ENCODE data around the gene SHROOM3.
"Not testable (repeated sequence)": the region's sequence is repeated elsewhere in the genome, so short reads cannot be mapped to it uniquely, and the experiment has no call there.

SHROOM3 gene

DNA sequence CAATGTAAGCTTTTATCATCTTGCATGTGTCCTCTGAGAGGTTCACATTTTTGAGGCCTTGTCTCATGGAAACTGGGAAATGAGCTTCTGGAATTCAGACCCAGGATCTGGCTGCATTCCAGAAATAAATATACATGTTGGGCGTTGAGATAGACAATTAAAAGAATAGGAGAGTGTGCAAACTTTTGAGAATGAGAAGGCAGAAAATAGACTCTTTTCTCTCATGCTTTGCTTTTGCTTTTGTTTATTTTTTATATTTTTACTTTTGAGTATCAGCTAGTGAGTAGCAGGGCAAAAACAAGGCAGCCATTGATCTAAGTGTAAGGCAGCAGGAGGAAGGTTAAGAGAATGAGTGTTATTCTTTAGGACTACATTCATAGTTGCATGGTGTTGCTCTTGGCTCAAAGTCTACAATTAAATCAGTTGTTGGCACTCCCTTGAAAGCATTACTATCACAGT is 12.4 kb downstream of the SHROOM3 start:
- DNase-seq = no peak

DNA sequence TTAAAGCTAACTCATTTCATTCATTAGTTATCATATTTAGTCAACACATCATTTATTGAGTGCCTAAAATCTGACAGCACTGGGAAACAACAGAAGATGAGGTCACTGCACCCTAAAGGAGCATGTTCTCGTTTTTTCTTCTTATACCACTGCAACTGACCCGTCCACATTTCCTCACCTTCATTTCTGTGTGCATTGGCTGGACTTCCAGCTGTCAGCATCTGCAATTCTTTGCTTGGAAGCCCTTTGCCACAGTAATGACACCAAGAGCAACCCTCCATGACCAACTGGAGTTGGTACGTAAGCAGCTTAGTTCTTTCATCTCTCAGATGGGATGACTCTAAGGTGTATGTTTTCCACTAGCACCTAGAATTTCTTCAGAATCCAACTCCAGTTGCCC is 13.2 kb downstream of the SHROOM3 start:
- no peak for DNase-seq

DNA sequence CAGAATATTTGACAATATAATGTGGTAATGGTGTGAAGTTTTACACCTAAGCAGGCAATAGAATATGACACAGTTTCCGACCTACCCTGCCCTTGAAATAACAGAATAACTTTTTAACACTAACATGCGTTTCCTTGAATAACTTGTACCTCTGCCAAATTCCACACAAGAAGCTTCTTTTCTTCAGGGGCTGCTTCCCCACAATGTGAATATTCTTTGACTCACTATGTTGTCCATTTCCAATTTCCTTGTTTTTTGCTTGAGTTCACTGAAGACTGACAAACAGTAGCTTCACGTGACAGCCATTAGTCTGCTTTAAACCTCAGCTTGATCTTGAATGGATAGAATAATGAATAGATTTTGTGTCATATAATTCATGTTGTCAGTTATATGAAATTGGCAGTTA is 14.3 kb downstream of the SHROOM3 start:
- DNase-seq = no peak

DNA sequence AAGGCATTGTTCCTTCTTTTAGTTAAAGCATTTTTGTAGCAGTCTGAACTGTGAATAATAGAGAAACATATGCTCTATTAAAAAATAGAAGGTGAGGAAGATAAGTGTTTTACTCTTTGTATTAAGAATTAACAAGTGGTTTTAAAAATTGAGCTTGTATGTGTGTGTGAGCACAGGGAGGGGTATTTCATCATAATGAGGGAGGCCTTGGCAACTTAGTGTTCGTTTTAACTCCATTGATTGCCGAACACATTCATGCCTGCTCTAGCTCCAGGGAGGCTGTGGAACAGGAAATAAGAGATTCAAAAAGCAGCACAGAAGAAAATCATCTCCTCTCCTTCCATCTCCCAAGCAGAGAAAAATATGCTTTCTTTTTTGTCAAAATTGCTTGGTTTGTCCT is 14.8 kb downstream of the SHROOM3 start:
- no peak for DNase-seq

DNA sequence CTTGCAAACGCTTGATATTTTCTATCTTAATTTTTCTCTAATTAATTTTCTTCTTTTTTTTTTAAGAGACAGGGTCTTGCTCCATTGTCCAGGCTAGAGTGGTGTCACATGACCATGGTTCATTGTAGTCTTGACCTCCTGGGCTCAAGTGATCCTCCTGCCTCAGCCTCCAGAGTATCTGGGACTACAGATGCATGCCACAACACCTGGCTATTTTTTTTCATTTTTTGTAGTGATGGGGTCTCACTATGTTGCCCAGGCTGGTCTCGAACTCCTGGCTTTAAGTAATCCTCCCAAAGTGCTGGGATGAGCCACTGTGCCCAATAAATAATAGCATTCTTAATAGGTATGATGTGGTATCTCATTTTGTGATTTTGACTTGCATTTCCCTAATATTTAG is 18.2 kb downstream of the SHROOM3 start:
- DNase-seq = no peak

DNA sequence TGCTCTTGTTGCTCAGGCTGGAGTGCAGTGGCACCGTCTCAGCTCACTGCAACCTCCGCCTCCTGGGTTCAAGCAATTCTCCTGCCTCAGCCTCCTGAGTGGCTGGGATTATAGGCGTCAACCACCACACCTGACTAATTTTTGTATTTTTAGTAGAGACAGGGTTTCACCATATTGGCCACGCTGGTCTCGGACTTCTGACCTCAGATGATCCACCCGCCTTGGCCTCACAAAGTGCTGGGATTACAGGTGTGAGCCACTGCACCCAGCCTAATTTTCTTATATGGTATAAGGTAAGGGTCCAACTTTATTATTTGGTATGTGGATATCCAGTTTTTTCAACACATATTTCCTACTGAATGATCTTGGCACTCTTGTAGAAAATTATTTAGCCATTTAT is 19.0 kb downstream of the SHROOM3 start:
- not testable (repeated sequence) for DNase-seq

DNA sequence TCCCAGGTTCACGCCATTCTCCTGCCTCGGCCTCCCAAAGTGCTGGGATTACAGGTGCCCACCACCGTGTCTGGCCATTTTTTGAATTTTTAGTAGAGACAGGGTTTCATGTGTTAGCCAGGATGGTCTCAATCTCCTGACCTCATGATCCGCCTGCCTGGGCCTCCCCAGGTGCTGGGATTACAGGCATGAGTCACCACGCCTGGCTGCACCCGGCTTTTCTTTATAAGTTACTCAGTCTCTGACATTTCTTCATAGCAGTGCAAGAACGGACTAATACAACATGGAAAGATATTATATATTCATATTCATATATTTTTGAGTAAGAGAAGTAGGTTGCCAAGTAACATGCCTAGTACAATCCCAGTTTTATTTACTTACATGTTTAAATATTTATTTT is 22.9 kb downstream of the SHROOM3 start:
- DNase-seq = no peak

DNA sequence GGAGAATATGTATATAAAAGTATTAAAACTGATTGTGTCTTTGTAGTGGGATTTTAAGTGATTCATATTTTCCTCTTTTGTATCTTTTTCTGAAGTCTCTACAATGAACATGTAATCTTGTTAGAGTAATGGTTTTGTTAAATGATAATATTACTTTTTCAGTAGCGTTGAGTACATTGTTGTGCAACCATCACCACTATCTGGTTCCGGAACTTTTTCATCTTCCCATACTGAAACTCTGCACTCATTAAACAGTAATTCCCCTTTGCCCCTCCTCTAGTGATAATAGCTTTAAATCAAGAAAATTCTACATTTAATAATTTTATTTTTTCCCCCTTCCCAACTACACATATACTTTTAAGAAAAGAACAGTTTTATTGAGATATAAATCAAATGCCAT is 23.3 kb downstream of the SHROOM3 start:
- no peak for DNase-seq

DNA sequence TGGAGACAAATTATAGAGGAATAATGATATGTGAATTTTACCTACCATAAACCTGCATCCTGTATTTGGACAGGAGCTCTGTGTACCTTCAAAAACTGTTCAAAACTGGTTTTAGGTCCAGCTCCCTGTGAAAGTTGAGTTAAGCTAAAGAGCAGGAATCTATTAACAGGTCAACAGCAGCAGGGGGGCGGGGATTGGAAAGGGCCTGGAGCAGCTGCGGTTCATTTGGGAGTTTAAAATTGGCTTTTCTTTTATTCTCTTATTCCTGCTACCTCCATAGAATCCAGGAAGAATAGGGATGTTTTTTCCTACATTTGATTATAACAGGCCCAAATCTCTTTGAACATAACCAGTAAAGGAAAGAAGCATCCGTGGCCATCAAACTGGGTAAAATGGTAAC is 23.8 kb downstream of the SHROOM3 start:
- no peak for DNase-seq

DNA sequence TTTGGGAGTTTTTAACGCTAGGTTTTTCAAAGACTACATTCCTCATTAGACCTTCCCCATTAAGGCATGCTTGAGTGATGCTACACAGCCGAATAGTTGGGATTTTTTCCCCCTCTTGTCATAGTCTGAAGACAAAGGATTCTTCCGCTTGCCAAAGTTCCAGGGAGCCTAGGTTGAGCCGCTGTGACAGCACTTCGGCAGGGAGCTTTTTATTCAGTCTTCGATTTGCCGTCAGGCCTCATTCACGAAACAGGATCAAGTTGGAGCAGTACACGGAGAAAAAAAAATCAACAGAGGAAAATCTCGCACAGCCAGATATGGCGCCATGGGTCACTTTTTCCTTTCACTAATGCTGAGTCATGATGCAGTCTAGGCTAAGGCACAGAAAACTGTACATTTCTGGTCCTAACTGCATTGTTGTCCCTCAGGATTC is 24.3 kb downstream of the SHROOM3 start:
- no peak for DNase-seq

DNA sequence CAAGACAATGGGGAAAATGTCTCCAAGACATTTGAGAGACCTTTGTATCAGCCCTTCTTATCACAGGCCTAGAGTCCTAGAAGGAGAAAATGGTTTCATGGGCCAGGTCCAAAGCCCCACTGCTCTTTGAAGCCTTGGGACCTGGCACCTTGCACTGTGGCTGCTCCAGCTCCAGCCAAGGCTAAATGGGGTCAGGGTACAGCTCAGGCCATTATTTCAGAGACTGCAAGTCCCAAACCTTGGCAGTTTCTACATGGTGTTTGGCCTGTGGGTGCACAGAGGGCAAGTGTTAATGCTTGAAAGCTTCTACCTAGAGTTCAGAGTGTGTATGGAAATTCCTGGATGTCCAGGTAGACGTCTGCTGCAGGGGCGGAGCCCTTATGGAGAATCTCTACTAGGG is 28.5 kb downstream of the SHROOM3 start:
- no peak for DNase-seq

DNA sequence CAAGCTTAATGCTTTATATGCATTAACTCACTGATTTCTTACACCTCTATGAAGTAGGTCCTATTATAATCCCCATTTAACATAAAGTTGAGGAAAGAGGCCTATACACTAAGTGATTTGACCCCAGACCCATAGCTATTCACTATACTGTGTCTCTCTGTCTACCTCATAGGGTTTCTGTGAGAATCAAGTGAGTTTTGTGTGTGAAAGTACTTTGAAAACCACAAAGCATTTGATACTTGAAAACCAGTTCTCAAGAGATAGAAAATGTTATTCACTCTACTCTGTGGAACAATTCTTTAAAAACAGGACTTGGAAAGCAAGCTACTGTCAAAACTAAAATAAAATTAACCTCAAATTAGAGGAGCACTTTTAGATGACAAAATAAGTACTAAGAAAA is 35.0 kb downstream of the SHROOM3 start:
- no peak for DNase-seq

DNA sequence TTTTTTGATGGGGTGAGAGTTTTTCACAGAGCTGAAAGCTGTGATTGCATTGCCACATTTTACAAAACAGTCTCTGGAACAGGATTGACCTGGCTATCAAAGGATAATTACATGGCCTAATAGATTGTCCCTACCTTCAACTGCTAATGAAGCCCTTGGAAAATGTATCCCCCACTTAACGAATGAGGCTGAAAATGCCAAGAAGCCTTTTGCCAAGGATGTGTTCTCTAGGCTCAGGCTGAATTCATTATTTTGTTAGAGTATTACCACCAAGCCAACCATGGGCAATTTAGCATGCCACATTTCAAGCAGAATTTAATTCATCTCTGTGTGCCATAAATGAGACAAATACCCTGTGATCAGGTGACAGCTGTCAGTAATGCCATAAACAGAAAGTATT is 35.5 kb downstream of the SHROOM3 start:
- no peak for DNase-seq

DNA sequence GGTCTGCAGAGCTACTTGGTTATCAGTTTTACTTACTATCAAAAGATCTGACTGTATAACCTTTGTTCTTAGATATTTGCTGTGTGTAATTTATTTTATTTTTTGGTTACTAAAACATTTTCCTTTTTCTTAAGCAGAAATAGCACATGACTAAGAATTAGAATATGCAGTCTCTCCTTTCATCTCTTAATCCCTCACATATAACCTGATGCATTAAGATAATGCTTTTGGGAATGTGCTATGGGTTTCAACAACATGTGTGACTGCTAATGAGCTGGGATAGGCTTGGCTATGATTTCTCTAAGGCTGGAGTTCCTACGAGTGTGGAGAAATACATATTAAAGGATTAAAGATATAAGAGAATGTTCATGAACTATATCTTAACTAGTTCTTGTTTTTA is 41.5 kb downstream of the SHROOM3 start:
- no peak for DNase-seq

DNA sequence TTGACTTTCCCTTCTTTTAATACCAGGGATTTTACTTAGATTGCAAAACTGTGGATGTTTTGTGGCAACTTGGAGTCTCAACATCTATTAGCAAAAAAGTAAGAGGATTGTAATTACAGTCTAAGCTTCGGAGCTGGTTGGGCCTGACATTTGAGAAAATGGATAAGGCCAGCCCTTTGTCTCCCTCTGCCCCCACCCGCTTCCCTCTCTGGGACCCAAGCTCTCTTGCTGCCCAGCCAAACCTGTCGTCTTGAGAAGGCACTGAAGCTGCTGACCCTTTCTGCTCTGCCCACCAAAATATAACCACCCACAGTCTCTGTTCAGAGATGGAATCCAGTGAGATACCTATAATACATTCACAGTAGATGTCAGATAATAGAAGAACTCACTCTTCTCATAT is 49.6 kb downstream of the SHROOM3 start:
- no peak for DNase-seq

DNA sequence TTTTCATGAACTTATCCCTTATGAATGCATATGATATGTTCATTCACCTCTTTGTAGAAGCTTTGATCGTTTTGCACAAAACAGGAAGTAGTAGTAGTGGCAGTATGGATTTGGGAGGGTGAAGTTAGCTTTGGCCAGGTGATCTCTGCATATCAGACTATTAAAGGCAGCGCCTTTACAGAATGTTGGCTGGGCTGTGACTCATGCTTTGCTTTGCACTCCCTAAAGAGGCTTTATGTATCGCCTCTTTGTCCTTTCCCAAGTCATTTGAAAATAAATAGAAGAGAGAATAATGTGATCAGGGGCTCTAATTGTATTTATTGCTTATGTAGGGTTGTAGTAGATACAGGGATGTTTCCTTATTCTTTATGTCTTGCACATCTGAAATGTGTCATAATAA is 50.4 kb downstream of the SHROOM3 start:
- no peak for DNase-seq

DNA sequence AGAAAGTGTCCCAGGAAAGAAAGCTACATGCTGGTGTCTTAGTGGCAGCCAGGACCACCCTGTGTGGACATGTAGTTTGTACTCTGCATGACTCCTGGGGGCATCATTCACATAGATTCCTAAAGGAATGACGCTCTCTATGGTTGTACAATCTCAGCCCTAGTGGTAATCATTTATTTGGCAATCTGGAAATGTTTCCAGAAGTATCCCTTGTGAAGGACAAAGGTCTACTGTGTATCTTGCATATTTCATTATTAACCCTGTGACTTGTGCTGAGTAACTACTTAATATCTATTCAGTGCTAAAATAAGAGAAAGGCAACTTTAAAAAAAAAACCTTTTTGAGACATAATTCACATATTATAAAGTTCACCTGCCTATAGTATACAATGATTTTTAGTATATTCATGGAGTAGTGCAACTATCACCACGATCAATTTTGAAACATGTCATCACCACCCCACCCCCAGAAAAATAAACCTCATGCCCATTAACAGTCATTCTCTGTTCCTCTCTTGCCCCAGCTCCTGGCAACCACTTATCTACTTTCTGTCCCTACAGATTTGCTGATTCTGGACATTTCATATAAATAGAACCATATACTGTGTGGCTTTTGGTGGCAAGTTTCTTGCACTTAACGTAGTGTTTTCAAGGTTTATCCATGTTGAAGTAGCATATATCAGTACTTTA is 51.7 kb downstream of the SHROOM3 start:
- no peak for DNase-seq

DNA sequence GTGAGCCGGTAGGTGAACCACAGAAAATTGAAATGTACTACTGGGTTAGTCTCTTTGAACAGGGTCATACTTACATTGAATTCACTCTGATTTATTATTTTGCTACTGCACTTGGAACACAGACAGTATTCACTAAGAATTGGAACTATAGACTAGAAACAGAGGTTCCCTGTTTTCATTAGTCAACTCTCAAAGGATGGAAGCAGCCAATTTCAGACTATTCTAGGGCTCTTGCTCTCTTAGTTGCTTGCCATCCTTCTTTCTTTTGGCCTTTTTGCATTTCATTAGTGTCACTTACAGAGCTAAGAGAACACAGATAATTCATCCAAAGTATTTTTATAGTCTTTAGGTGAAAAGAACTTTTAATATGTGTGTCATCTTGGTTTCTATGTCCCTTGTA is 52.6 kb downstream of the SHROOM3 start:
- DNase-seq = no peak

DNA sequence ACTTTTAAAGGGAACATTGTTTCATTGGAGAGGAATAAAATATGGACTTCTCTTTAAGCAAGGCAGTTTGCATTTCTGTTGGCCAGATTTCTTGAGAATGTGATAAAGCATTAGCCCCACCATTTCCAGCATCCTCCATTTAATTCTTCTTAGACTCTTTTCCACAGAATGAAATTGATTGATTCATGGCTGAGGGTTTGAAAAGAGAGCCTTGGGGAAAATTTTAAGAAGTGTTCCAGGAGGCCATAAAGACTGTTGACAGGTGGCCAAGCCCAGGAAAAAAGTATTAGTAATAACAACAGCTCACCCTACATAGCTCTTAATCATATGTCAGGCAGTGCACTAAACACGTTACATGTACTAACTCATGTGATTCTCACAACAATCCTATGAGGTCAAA is 53.4 kb downstream of the SHROOM3 start:
- DNase-seq = no peak

DNA sequence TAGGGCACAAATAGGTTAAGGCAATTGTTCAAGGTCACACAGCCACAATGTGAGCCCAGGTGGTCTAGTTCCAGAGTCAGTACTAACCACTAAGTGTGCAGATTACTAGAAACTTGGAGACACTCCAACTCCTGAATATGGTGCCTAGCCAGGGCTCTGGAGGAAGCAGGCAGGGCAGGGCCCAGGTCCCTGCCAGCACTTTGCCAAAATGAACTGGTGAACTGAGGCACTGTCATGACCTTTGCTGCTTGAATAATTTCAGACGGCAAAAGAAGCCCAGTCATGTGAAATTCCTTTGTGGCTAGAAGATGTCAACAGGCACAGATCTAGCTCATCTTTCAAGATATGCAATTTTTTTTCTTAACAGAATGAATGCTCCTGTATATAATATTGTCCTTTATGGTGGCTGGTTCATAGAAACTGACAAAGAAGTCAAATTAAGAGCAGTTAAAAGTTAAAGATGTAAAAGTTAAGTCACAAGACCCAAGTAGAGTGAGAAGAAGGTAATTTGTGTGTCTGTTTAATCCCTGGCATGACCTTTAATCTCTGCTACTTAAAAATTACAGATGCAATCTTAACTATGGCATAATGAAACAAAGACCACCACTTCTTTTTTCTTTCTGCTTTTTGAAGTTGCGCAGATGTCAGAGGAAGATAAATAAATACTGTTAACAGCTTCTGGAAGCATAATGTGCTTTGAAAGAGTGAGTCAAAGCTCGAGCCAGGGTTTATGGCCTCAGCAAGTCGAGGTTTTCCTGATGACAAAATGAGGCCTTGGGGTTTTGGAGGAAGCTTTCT is 54.1 kb downstream of the SHROOM3 start:
- DNase-seq = no peak

DNA sequence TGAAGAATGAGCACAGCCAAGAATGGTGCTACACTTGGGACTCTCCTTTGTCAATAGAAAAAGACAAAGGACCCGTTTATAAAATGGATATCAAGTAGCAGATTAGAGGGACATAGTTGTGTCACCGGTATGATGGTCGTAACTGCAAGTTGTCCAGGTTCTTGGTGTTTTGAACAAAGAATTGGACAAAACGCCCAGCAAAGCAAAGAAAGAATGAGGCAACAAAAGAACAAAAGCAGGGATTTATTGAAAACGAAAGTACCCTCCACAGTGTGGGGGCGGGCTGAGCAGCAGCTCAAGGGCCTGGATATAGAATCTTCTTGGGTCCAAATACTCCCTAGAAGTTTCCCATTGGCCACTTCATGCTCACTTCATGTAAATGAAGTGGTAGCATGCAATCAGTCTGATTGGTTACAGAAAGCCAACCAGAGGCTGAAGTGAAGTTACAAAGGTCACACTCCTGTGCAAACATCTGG is 54.7 kb downstream of the SHROOM3 start:
- no peak for DNase-seq

DNA sequence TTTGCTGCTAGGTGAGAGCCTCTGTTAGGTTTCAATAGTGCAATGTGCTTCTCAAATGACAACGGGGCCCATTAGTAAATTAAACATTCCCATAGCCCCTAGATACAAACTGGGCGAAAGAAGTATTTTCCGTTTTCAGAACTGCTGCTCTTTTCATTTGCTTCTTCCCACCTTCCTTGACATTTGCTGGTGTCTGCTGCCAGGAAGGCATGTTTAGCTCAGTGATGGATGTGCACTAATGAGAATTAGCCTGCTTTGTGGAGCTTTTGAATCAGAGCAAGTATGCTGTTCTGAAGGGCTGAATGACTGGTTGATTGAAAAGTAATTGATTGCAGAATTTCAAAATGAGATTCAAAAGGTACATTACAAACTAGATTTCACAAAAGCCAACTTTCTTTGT is 57.0 kb downstream of the SHROOM3 start:
- DNase-seq = no peak

DNA sequence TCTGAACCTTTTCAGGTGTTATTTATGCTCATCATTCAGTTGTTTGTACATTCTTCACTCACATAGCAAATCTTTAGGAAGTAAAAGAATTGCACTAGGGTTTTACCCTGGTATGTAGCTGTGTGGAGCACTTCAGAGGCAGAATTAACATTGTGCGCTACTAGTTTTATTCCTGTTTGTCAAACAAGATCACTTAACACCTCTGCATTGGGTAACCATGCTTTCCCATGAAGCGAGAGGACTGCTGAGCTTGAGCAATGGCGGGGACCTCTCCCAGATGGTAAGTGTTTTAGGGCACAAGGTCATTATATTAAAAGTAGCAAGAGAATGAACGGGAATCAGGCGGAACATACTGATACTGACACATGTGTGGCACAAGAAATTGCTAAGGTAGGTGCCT is 59.2 kb downstream of the SHROOM3 start:
- no peak for DNase-seq

DNA sequence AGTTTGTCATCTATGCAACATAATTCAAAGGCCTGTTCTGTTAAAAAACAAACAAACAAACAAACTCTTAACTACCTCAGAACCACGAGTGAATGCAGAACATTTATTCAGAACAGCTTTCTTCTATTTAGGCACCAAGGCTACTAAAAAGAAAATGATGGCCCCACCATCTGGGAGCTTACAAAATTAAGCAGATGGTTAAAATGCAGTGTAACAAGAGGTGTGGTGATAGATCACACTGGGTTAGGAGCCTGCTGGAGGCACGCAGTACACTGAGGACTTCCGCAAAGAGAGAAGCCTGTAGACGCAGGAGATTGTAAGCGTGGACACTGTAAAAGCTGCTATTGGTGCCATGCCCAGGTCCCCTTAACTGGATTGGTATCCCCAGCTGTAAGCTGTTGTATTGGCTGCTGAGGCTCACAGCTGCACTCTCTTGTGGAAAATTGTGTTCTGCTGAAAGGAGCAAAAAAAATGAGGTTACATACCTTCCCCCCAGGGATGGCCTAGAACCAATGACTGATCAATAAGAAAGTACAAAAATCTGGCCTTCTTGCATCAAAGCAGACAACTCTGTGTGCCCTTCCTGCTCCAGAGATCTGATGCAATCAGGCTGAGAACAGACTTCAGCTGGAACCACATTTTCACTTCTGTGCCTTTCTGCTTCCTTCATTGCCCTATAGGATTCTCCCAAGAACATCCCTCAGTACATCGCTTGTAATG is 60.0 kb downstream of the SHROOM3 start:
- DNase-seq = no peak
